HCT116 (cell line): Measurements from ENCODE around the gene FKBP2. TPM values are rescaled to one million over a fixed set of nuclear protein-coding genes. Genes with fewer than 3 reads are reported as not detected.

Source experiments
- ATAC-seq: fragments of 200-7000 bp; cut with Tn5 transposase; 2 replicates; pipeline ENCODE4 v1.9.1; 2020; ENCODE audit warnings: mild to moderate bottlenecking, moderate library complexity
- BruUV-seq: library from RNA; stranded (reverse); fragments of 400-500 nt; replicated peaks from 2 replicates; lab custom pipeline; 2021; lab: Mats Ljungman, UMichigan
- CTCF ChIA-PET: fragments of 300-600 bp; sonication (Branson Sonifier 250); formaldehyde crosslinking; loops from one replicate; lab custom pipeline; 2021; ENCODE audit warnings: antibody characterized with exemption; lab: Charles Lee
- POLR2A ChIA-PET: fragments of 300-600, 350-600 bp; sonication (Branson Sonifier 250); formaldehyde crosslinking; loops from one replicate; lab custom pipeline; 2021; ENCODE audit warnings: antibody characterized with exemption; lab: Charles Lee
- RAD21 ChIA-PET, 2 experiments: fragments of 300-600 bp; sonication (Branson Sonifier 250); formaldehyde crosslinking; loops; one replicate each; lab custom pipeline; 2023; ENCODE audit warnings: low total read pairs in 2 of 2; ENCODE audit not compliant: uncharacterized antibody in 2 of 2, unreplicated experiment in 2 of 2, low non-redundant PET in 1 of 2; lab: Charles Lee
- DNase-seq: peaks from one replicate; pipeline ENCODE4 v3.0.0-alpha.2; 2010; ENCODE audit warnings: low read depth, low spot score
- H2AFZ ChIP-seq: fragments of 200-600 bp; shearing (Covaris generic), sonication (generic); 2 replicates; pipeline ENCODE4 v1.6.1; 2017; ENCODE audit warnings: low read depth, mixed run types, mixed read lengths, antibody characterized with exemption, low read length; ENCODE audit not compliant: poor library complexity, severe bottlenecking
- H3K27ac ChIP-seq: 2 replicates; pipeline ENCODE4 v1.5.1; 2012; ENCODE audit warnings: low read depth, low read length
- H3K27me3 ChIP-seq: fragments of 200-600 bp; sonication (generic); 2 replicates; pipeline ENCODE4 v1.6.1; 2016; ENCODE audit warnings: mixed run types, low read length, mixed read lengths; ENCODE audit not compliant: insufficient read depth
- H3K36me3 ChIP-seq, 2 experiments: fragments of 200-500 bp in 1 of 2; fragments of 200-600 bp in 1 of 2; sonication (Bioruptor generic) in 1 of 2; sonication (generic) in 1 of 2; 2 replicates each; pipeline versions ENCODE4 v1.5.1 to v1.6.1; 2014 to 2016; ENCODE audit warnings: low read length in 2 of 2, inconsistent platforms in 1 of 2, mixed read lengths in 1 of 2, mixed run types in 1 of 2; ENCODE audit not compliant: insufficient read depth in 2 of 2, control insufficient read depth in 1 of 2
- H3K4me1 ChIP-seq, 2 experiments: fragments of 200-600 bp in 1 of 2; sonication (generic) in 1 of 2; 2 replicates each; pipeline versions ENCODE4 v1.5.1 to v1.6.1; 2012 to 2017; ENCODE audit warnings: low read length in 2 of 2, inconsistent platforms in 1 of 2, mild to moderate bottlenecking in 1 of 2, mixed read lengths in 1 of 2, mixed run types in 1 of 2, moderate library complexity in 1 of 2; ENCODE audit not compliant: insufficient read depth in 2 of 2, control insufficient read depth in 1 of 2
- H3K4me2 ChIP-seq: fragments of 200-600 bp; sonication (generic); 2 replicates; pipeline ENCODE4 v1.6.1; 2017; ENCODE audit warnings: mixed run types, low read length, mixed read lengths
- H3K4me3 ChIP-seq, 2 experiments: fragments of 200-600 bp in 1 of 2; sonication (generic) in 1 of 2; replicated peaks in 1 of 2; 2 replicates each; pipeline ENCODE4 v1.5.1; 2011 to 2016; ENCODE audit warnings: low read length in 2 of 2, control low read depth in 1 of 2, low read depth in 1 of 2, mild to moderate bottlenecking in 1 of 2, mixed read lengths in 1 of 2, mixed run types in 1 of 2
- H3K79me2 ChIP-seq: fragments of 200-600 bp; sonication (generic); 2 replicates; pipeline ENCODE4 v1.6.1; 2017; ENCODE audit warnings: mild to moderate bottlenecking, mixed run types, low read length, moderate library complexity, mixed read lengths; ENCODE audit not compliant: insufficient read depth
- H3K9ac ChIP-seq: fragments of 200-600 bp; sonication (generic); 2 replicates; pipeline ENCODE4 v1.6.1; 2016; ENCODE audit warnings: low read length, mixed read lengths
- H3K9me2 ChIP-seq: fragments of 200-600 bp; sonication (generic), shearing (Covaris generic); 2 replicates; pipeline ENCODE4 v1.6.1; 2017; ENCODE audit warnings: mixed run types, mild to moderate bottlenecking, moderate library complexity; ENCODE audit not compliant: insufficient read depth
- H3K9me3 ChIP-seq, 2 experiments: fragments of 200-500 bp in 1 of 2; fragments of 200-600 bp in 1 of 2; sonication (Bioruptor generic) in 1 of 2; sonication (generic) in 1 of 2; 2 replicates each; pipeline ENCODE4 v1.6.1; 2014 to 2017; ENCODE audit warnings: low read length in 2 of 2, mixed read lengths in 2 of 2, inconsistent platforms in 1 of 2, low read depth in 1 of 2, mild to moderate bottlenecking in 1 of 2, mixed run types in 1 of 2, moderate library complexity in 1 of 2; ENCODE audit not compliant: control insufficient read depth in 1 of 2, insufficient read depth in 1 of 2
- H4K20me1 ChIP-seq: fragments of 200-600 bp; sonication (generic), shearing (Covaris generic); 2 replicates; pipeline ENCODE4 v1.6.1; 2017; ENCODE audit warnings: mixed run types, mild to moderate bottlenecking, moderate library complexity; ENCODE audit not compliant: insufficient read depth
- ATF3 ChIP-seq: IDR thresholded peaks from 2 replicates; pipeline ENCODE4 v1.6.1; 2012
- CBX3 ChIP-seq: IDR thresholded peaks from 2 replicates; pipeline ENCODE4 v1.6.1; 2012; ENCODE audit warnings: low read depth
- CTCF ChIP-seq, 3 experiments: fragments of 200-600 bp in 1 of 3; sonication (generic) in 1 of 3; IDR thresholded peaks in 2 of 3; conservative IDR thresholded peaks in 1 of 3; 2 replicates each; pipeline ENCODE4 v1.5.1; 2012 to 2017; ENCODE audit warnings: low read depth in 2 of 3, low read length in 2 of 3, antibody characterized with exemption in 1 of 3, borderline replicate concordance in 1 of 3, control low read depth in 1 of 3, mild to moderate bottlenecking in 1 of 3, mixed read lengths in 1 of 3, mixed run types in 1 of 3, moderate library complexity in 1 of 3; ENCODE audit not compliant: insufficient read depth in 1 of 3
- EGR1 ChIP-seq: IDR thresholded peaks from 2 replicates; pipeline ENCODE4 v1.6.1; 2012; ENCODE audit warnings: low read depth
- EZH2 ChIP-seq: fragments of 200-600 bp; sonication (generic); IDR thresholded peaks from 2 replicates; pipeline ENCODE4 v1.6.1; 2017; ENCODE audit warnings: antibody characterized with exemption, mixed run types
- FOSL1 ChIP-seq: IDR thresholded peaks from 2 replicates; pipeline ENCODE4 v1.6.1; 2012; ENCODE audit warnings: low read depth
- JUND ChIP-seq: IDR thresholded peaks from 2 replicates; pipeline ENCODE4 v1.6.1; 2012
- MAX ChIP-seq: IDR thresholded peaks from 2 replicates; pipeline ENCODE4 v1.6.1; 2012
- POLR2A ChIP-seq: IDR thresholded peaks from 2 replicates; pipeline ENCODE4 v1.7.0; 2011; ENCODE audit warnings: borderline replicate concordance; ENCODE audit not compliant: insufficient read depth, insufficient read length; ENCODE audit errors: extremely low read depth
- REST ChIP-seq: IDR thresholded peaks from 2 replicates; pipeline ENCODE4 v1.6.1; 2012; ENCODE audit warnings: low read depth
- SRF ChIP-seq: IDR thresholded peaks from 2 replicates; pipeline ENCODE4 v1.6.1; 2012; ENCODE audit warnings: low read depth
- TCF7L2 ChIP-seq: IDR thresholded peaks from 2 replicates; pipeline ENCODE4 v1.7.0; 2011; ENCODE audit warnings: borderline replicate concordance, inconsistent platforms; ENCODE audit not compliant: insufficient read depth, insufficient read length; ENCODE audit errors: extremely low read depth
- YY1 ChIP-seq: IDR thresholded peaks from 2 replicates; pipeline ENCODE4 v1.6.1; 2011; ENCODE audit warnings: low read length, low read depth, moderate library complexity, mild to moderate bottlenecking; ENCODE audit not compliant: insufficient replicate concordance; ENCODE audit errors: extremely low read depth
- ZFX ChIP-seq: fragments of 450-650 bp; IDR thresholded peaks from 2 replicates; pipeline ENCODE4 v1.6.1; 2017
- intact Hi-C: fragments of 100-400 bp; cut with micrococcal nuclease; formaldehyde crosslinking; loops from 2 replicates; pipeline ENCODE4 v1.10.0; 2022
- total RNA-seq: library from RNA; stranded (reverse); gene quantifications from one replicate; pipeline ENCODE4 v1.2.1, GENCODE V29; 2021; ENCODE audit not compliant: unreplicated experiment

Gene FKBP2
- total RNA-seq, 1 experiment from 2014 or later, result 69.2 TPM

GRCh38 chr11:64268893-64269539 lies 28.1 kb downstream of the FKBP2 start:
- Histone ChIP-seq H3K79me2 (peaks cover 8% of the 10 kb centered on the region; the same call in 1 of the 2 replicates), H3K36me3 (peaks cover 2 to 12% of the 10 kb centered on the region in 2 experiments; a peak in 1 of 4 replicates), H3K27ac (peak overlapping the region; percentile 95), H3K27me3 (no peaks in the 10 kb centered on the region), H3K4me1 (peaks cover 18 to 31% of the 10 kb centered on the region in 2 experiments; a peak in 3 of 4 replicates), H3K4me2 (peak overlapping the region; percentile 91), H3K9me3 (no peaks in the 10 kb centered on the region), H3K9me2 (no peaks in the 10 kb centered on the region), H3K4me3 (peak overlapping the region; percentile 71 to 72), H2AFZ (no peak overlapping the region), H3K9ac (peak overlapping the region; percentile 80), H4K20me1 (no peaks in the 10 kb centered on the region)
- BruUV-seq, result no TSS peak
- POLR2A ChIA-PET, result interaction anchor here (0.7 to 3.9 kb wide), 14 partner anchors 11 to 83 kb away, joined by 3 to 29 read pairs (median 4); partner anchors contain the start of genes ESRRA, FKBP2, GPR137 and PPP1R14B
- intact Hi-C loops, result no loop called here
- RAD21 ChIA-PET, result interaction anchor here in 1 of 2 experiments (0.8 kb wide), 1 partner anchor 42 kb away, joined by 3 read pairs; no protein-coding TSS in a partner anchor
- DNase-seq (no peak), ATAC-seq (peak; percentile 33)
- TF ChIP-seq FOSL1, result no peak
- no peak for TF ChIP-seq CBX3
- no peak for TF ChIP-seq CTCF (IDR thresholded peaks at IDR 0.05 in 2 of 3, conservative IDR thresholded peaks at IDR 0.05 in 1 of 3; ENCODE audit: borderline replicate concordance in 1 of 3, insufficient read depth in 1 of 3, low read depth in 2 of 3, low read length in 2 of 3)
- TF ChIP-seq EGR1, result no peak
- no peak for TF ChIP-seq JUND
- TF ChIP-seq ATF3, result no peak
- peak; percentile 14 for TF ChIP-seq POLR2A
- no peak for TF ChIP-seq MAX
- no peak for TF ChIP-seq EZH2
- TF ChIP-seq ZFX, result peak; percentile 64; the same call in 1 of the 2 replicates
- peak; percentile 55 for TF ChIP-seq YY1
- no peak for TF ChIP-seq SRF
- peak; percentile 3 for TF ChIP-seq TCF7L2
- no peak for TF ChIP-seq REST
- CTCF ChIA-PET, result interaction anchor here (0.6 to 2.5 kb wide), 10 partner anchors 17 to 88 kb away, joined by 3 to 11 read pairs (median 4); partner anchors contain the start of genes PRDX5 and TRMT112
